GM18520 (cell line): ENCODE results near the gene PALB2.
"Not testable (repeated sequence)": the region's sequence is repeated elsewhere in the genome, so short reads cannot be mapped to it uniquely, and the experiment has no call there.

ENCODE experiments used
- ATAC-seq: cut with Tn5 transposase; IDR thresholded peaks from one replicate; pipeline ENCODE4 v1.9.1; 2021; ENCODE audit not compliant: unreplicated experiment

The PALB2 gene

GRCh38 chr16:23584186-23585076, 56.7 kb downstream of the PALB2 start:
- no peak for ATAC-seq

GRCh38 chr16:23583271-23583670, 57.8 kb downstream of the PALB2 start:
- ATAC-seq, result not testable (repeated sequence)

GRCh38 chr16:23581764-23582163, 59.3 kb downstream of the PALB2 start:
- ATAC-seq, result no peak

- no peak for ATAC-seq
Observed at GRCh38 chr16:23580391-23580790, 60.7 kb downstream of the PALB2 start.

- ATAC-seq, result no peak
Observed at GRCh38 chr16:23579371-23579770, 61.7 kb downstream of the PALB2 start.

GRCh38 chr16:23578101-23578830, 62.8 kb downstream of the PALB2 start:
- ATAC-seq, result no peak

GRCh38 chr16:23577493-23577892, 63.6 kb downstream of the PALB2 start:
- no peak for ATAC-seq

- no peak for ATAC-seq
Observed at GRCh38 chr16:23575834-23576233, 65.3 kb downstream of the PALB2 start.

GRCh38 chr16:23573817-23574216, 67.3 kb downstream of the PALB2 start:
- ATAC-seq, result no peak

GRCh38 chr16:23572394-23572793, 68.7 kb downstream of the PALB2 start:
- no peak for ATAC-seq

GRCh38 chr16:23571895-23572294, 69.2 kb downstream of the PALB2 start:
- ATAC-seq, result no peak

- no peak for ATAC-seq
Observed at GRCh38 chr16:23570992-23571632, 70.0 kb downstream of the PALB2 start.

GRCh38 chr16:23567602-23568001, 73.5 kb downstream of the PALB2 start:
- ATAC-seq, result no peak

- no peak for ATAC-seq
Observed at GRCh38 chr16:23566724-23567123, 74.4 kb downstream of the PALB2 start.

GRCh38 chr16:23564575-23565363, 76.3 kb downstream of the PALB2 start:
- no peak for ATAC-seq

GRCh38 chr16:23563186-23563585, 77.9 kb downstream of the PALB2 start:
- ATAC-seq, result no peak

- no peak for ATAC-seq
Observed at GRCh38 chr16:23562505-23562904, 78.6 kb downstream of the PALB2 start.

- ATAC-seq, result no peak
Observed at GRCh38 chr16:23561586-23561985, 79.5 kb downstream of the PALB2 start.

- no peak for ATAC-seq
Observed at GRCh38 chr16:23557779-23558702, 83.1 kb downstream of the PALB2 start.
